Measurements from ENCODE around the gene C2CD4C.

DNA sequence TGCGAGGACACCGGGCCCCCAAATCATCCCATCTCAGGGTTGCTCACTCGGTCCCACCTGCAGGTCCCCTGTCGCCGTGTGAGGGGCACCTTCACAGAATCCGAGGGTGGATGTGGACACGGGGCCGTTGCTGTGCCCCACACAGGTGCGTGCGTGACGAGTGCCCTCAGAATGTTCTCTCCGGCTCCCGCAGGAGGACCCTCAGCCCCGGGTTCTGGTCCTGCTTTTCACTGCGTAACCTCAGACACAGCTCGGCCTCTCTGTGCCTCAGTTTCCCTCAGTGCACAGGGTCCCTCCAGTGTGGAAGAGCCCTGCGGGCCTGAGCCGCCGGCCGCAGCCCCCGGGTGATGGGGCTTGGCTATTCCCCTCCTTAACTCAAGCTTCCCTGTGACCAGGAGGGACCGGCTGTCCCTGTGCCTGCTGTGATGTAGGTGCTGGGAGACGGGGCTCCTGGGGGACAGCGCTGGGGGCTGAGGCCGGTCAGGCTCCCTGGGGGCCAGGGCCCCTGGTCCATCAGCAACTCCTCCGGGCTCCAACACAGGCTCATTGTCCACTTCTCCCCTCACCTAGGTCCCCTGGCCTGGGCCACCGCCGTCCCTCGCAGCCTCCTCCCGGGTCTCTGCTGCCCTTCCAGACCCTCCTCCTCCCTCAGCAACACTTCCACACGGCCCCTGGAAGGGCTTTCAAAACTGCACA, 47.1 kb upstream of the C2CD4C start:
- TF ChIP-seq CTCF (conservative IDR thresholded peaks at IDR 0.05; ENCODE audit: low read depth in 2 of 2): no peak
- TF ChIP-seq POLR2AphosphoS5 (IDR thresholded peaks at IDR 0.05; ENCODE audit: low read depth): no peak
- no peak for TF ChIP-seq STAT1 (IDR thresholded peaks at IDR 0.05; ENCODE audit: unreplicated experiment)
- no peak for TF ChIP-seq CREB1 (CRISPR knock-in tag; IDR thresholded peaks at IDR 0.05; ENCODE audit: low read depth)
- no peak for TF ChIP-seq EZH2 (IDR thresholded peaks at IDR 0.05; ENCODE audit: low read depth, unreplicated experiment)
- TF ChIP-seq, protein P1, sequence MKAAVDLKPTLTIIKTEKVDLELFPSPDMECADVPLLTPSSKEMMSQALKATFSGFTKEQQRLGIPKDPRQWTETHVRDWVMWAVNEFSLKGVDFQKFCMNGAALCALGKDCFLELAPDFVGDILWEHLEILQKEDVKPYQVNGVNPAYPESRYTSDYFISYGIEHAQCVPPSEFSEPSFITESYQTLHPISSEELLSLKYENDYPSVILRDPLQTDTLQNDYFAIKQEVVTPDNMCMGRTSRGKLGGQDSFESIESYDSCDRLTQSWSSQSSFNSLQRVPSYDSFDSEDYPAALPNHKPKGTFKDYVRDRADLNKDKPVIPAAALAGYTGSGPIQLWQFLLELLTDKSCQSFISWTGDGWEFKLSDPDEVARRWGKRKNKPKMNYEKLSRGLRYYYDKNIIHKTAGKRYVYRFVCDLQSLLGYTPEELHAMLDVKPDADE (IDR thresholded peaks at IDR 0.05): no peak
